ENCODE data around the gene OR1N1. TPM values are rescaled to one million over a fixed set of nuclear protein-coding genes. Genes with fewer than 3 reads are reported as not detected.
"Not testable (repeated sequence)": the region's sequence is repeated elsewhere in the genome, so short reads cannot be mapped to it uniquely, and the experiment has no call there.

OR1N1 gene
- not detected for total RNA-seq

GRCh38 chr9:122527193-122527592 lies at the start of gene OR1N1:
TSS of gene OR1N1 (minus strand) at chr9:122527293. CDS start at chr9:122527293, 0 bp downstream.
- H3K27ac Mint-ChIP-seq, result no peak within 1 kb of the TSS
- H3K36me3 Mint-ChIP-seq (ENCODE audit: low read depth), result no peaks in the 10 kb centered on the region
- H3K4me3 Mint-ChIP-seq, result no peak within 1 kb of the TSS
- peaks cover 11% of the 10 kb centered on the region for H3K27me3 Mint-ChIP-seq
- CTCF ChIA-PET, result no interaction called here
- POLR2A ChIA-PET, result no interaction called here
- no peaks in the 10 kb centered on the region for H3K9me3 Mint-ChIP-seq
- DNase-seq, result no peak
- no peaks in the 10 kb centered on the region for H3K4me1 Mint-ChIP-seq

GRCh38 chr9:122572456-122572855 lies 45.4 kb upstream of the OR1N1 start:
- POLR2A ChIA-PET, result interaction anchor here (0.5 to 0.6 kb wide), 2 partner anchors 12 to 17 kb away, joined by 3 to 7 read pairs; no protein-coding TSS in a partner anchor
- Mint-ChIP-seq H3K9me3 (no peaks in the 10 kb centered on the region), H3K4me1 (peaks cover 7% of the 10 kb centered on the region), H3K4me3 (no peak overlapping the region), H3K27ac (no peak overlapping the region), H3K27me3 (peaks cover 2% of the 10 kb centered on the region), H3K36me3 (ENCODE audit: low read depth) (no peaks in the 10 kb centered on the region)
- no peak for DNase-seq
- CTCF ChIA-PET, result no interaction called here

GRCh38 chr9:122567901-122568300 lies 40.8 kb upstream of the OR1N1 start:
- peaks cover 2% of the 10 kb centered on the region for H3K9me3 Mint-ChIP-seq
- ChIA-PET POLR2A (no interaction called here), CTCF (no interaction called here)
- H3K4me3 Mint-ChIP-seq, result no peak overlapping the region
- peaks cover 5% of the 10 kb centered on the region for H3K27me3 Mint-ChIP-seq
- no peak overlapping the region for H3K27ac Mint-ChIP-seq
- peaks cover 7% of the 10 kb centered on the region for H3K4me1 Mint-ChIP-seq
- no peaks in the 10 kb centered on the region for H3K36me3 Mint-ChIP-seq (ENCODE audit: low read depth)
- DNase-seq, result no peak

- no peak overlapping the region for H3K4me3 Mint-ChIP-seq
- peaks cover 13% of the 10 kb centered on the region for H3K9me3 Mint-ChIP-seq
- no peaks in the 10 kb centered on the region for H3K36me3 Mint-ChIP-seq (ENCODE audit: low read depth)
- H3K4me1 Mint-ChIP-seq, result peaks cover 2% of the 10 kb centered on the region
- CTCF ChIA-PET, result interaction anchor here (0.5 kb wide), 1 partner anchor 76 kb away, joined by 3 read pairs; no protein-coding TSS in a partner anchor
- DNase-seq, result no peak
- H3K27ac Mint-ChIP-seq, result no peak overlapping the region
- POLR2A ChIA-PET, result no interaction called here
- peaks cover 22% of the 10 kb centered on the region for H3K27me3 Mint-ChIP-seq
These were observed 35.2 kb upstream of the OR1N1 start for GRCh38 chr9:122562134-122562760.

- H3K27me3 Mint-ChIP-seq, result peaks cover 27% of the 10 kb centered on the region
- peaks cover 2% of the 10 kb centered on the region for H3K4me1 Mint-ChIP-seq
- CTCF ChIA-PET, result interaction anchor here (0.5 kb wide), 1 partner anchor 77 kb away, joined by 3 read pairs; no protein-coding TSS in a partner anchor
- peaks cover 13% of the 10 kb centered on the region for H3K9me3 Mint-ChIP-seq
- POLR2A ChIA-PET, result no interaction called here
- no peak overlapping the region for H3K27ac Mint-ChIP-seq
- DNase-seq, result no peak
- H3K36me3 Mint-ChIP-seq (ENCODE audit: low read depth), result no peaks in the 10 kb centered on the region
- H3K4me3 Mint-ChIP-seq, result no peak overlapping the region
These were observed 34.4 kb upstream of the OR1N1 start for GRCh38 chr9:122561446-122561845.

- ChIA-PET POLR2A (no interaction called here), CTCF (no interaction called here)
- H3K27me3 Mint-ChIP-seq, result peaks cover 23% of the 10 kb centered on the region
- no peak within 1 kb of the TSS for H3K4me3 Mint-ChIP-seq
- no peak for DNase-seq
- no peaks in the 10 kb centered on the region for H3K36me3 Mint-ChIP-seq (ENCODE audit: low read depth)
- H3K27ac Mint-ChIP-seq, result no peak within 1 kb of the TSS
- no peaks in the 10 kb centered on the region for H3K9me3 Mint-ChIP-seq
- H3K4me1 Mint-ChIP-seq, result no peaks in the 10 kb centered on the region
These were observed 25.7 kb upstream of the OR1N1 start, which contains the start of gene OR1N2 for GRCh38 chr9:122552812-122553211. TSS of gene OR1N2 (plus strand) at chr9:122553112. CDS start at chr9:122553212, 100 bp downstream.

GRCh38 chr9:122551371-122551770 lies 24.3 kb upstream of the OR1N1 start:
- ChIA-PET POLR2A (no interaction called here), CTCF (no interaction called here)
- DNase-seq, result no peak
- no peak overlapping the region for H3K27ac Mint-ChIP-seq
- no peaks in the 10 kb centered on the region for H3K4me1 Mint-ChIP-seq
- no peak overlapping the region for H3K4me3 Mint-ChIP-seq
- H3K36me3 Mint-ChIP-seq (ENCODE audit: low read depth), result no peaks in the 10 kb centered on the region
- peaks cover 18% of the 10 kb centered on the region for H3K27me3 Mint-ChIP-seq
- H3K9me3 Mint-ChIP-seq, result no peaks in the 10 kb centered on the region

- H3K27me3 Mint-ChIP-seq, result peaks cover 14% of the 10 kb centered on the region
- H3K27ac Mint-ChIP-seq, result no peak overlapping the region
- CTCF ChIA-PET, result no interaction called here
- no peak for DNase-seq
- no peaks in the 10 kb centered on the region for H3K4me1 Mint-ChIP-seq
- POLR2A ChIA-PET, result no interaction called here
- no peaks in the 10 kb centered on the region for H3K9me3 Mint-ChIP-seq
- H3K4me3 Mint-ChIP-seq, result no peak overlapping the region
- no peaks in the 10 kb centered on the region for H3K36me3 Mint-ChIP-seq (ENCODE audit: low read depth)
These were observed 19.1 kb upstream of the OR1N1 start for GRCh38 chr9:122546196-122546595.

GRCh38 chr9:122538757-122539156 lies 11.7 kb upstream of the OR1N1 start:
- DNase-seq, result no peak
- H3K4me1 Mint-ChIP-seq, result no peaks in the 10 kb centered on the region
- H3K4me3 Mint-ChIP-seq, result no peak overlapping the region
- ChIA-PET CTCF (no interaction called here), POLR2A (no interaction called here)
- peaks cover 5% of the 10 kb centered on the region for H3K27me3 Mint-ChIP-seq
- H3K9me3 Mint-ChIP-seq, result no peaks in the 10 kb centered on the region
- no peak overlapping the region for H3K27ac Mint-ChIP-seq
- H3K36me3 Mint-ChIP-seq (ENCODE audit: low read depth), result no peaks in the 10 kb centered on the region

- DNase-seq; POLR2A ChIA-PET; H3K27me3 Mint-ChIP-seq; CTCF ChIA-PET; H3K9me3 Mint-ChIP-seq; H3K27ac Mint-ChIP-seq; H3K36me3 Mint-ChIP-seq (ENCODE audit: low read depth); H3K4me1 Mint-ChIP-seq; H3K4me3 Mint-ChIP-seq: not testable (repeated sequence)
These were observed 10.0 kb upstream of the OR1N1 start for GRCh38 chr9:122537066-122537465.

GRCh38 chr9:122536134-122536533 lies 9.0 kb upstream of the OR1N1 start:
- no peak overlapping the region for H3K4me3 Mint-ChIP-seq
- no peak for DNase-seq
- H3K36me3 Mint-ChIP-seq (ENCODE audit: low read depth), result no peaks in the 10 kb centered on the region
- H3K27me3 Mint-ChIP-seq, result no peaks in the 10 kb centered on the region
- H3K4me1 Mint-ChIP-seq, result no peaks in the 10 kb centered on the region
- ChIA-PET POLR2A (no interaction called here), CTCF (no interaction called here)
- H3K9me3 Mint-ChIP-seq, result no peaks in the 10 kb centered on the region
- no peak overlapping the region for H3K27ac Mint-ChIP-seq

- H3K4me3 Mint-ChIP-seq; H3K4me1 Mint-ChIP-seq; H3K9me3 Mint-ChIP-seq; H3K27ac Mint-ChIP-seq; H3K36me3 Mint-ChIP-seq (ENCODE audit: low read depth); CTCF ChIA-PET; DNase-seq; POLR2A ChIA-PET: not testable (repeated sequence)
- peaks cover 11% of the 10 kb centered on the region for H3K27me3 Mint-ChIP-seq
These were observed 4.1 kb upstream of the OR1N1 start for GRCh38 chr9:122531157-122531556.

GRCh38 chr9:122526602-122527001 lies 491 bp downstream of the OR1N1 start:
- no peak overlapping the region for H3K4me3 Mint-ChIP-seq
- no peak overlapping the region for H3K27ac Mint-ChIP-seq
- H3K9me3 Mint-ChIP-seq, result no peaks in the 10 kb centered on the region
- no peak for DNase-seq
- CTCF ChIA-PET, result no interaction called here
- H3K36me3 Mint-ChIP-seq (ENCODE audit: low read depth), result no peaks in the 10 kb centered on the region
- POLR2A ChIA-PET, result no interaction called here
- peaks cover 11% of the 10 kb centered on the region for H3K27me3 Mint-ChIP-seq
- no peaks in the 10 kb centered on the region for H3K4me1 Mint-ChIP-seq

- DNase-seq, result no peak
- Mint-ChIP-seq H3K36me3 (ENCODE audit: low read depth) (no peaks in the 10 kb centered on the region), H3K27me3 (peaks cover 2% of the 10 kb centered on the region), H3K9me3 (no peaks in the 10 kb centered on the region), H3K4me1 (no peaks in the 10 kb centered on the region), H3K27ac (no peak overlapping the region), H3K4me3 (no peak overlapping the region)
- ChIA-PET POLR2A (no interaction called here), CTCF (no interaction called here)
These were observed 7.7 kb downstream of the OR1N1 start for GRCh38 chr9:122519376-122519775.
